ENCODE measurements around the gene FAM118B. TPM values are rescaled to one million over a fixed set of nuclear protein-coding genes. Genes with fewer than 3 reads are reported as not detected.

The FAM118B gene
- total RNA-seq, 2 donors from 2014 or later, result 40.1 to 40.8 TPM

DNA sequence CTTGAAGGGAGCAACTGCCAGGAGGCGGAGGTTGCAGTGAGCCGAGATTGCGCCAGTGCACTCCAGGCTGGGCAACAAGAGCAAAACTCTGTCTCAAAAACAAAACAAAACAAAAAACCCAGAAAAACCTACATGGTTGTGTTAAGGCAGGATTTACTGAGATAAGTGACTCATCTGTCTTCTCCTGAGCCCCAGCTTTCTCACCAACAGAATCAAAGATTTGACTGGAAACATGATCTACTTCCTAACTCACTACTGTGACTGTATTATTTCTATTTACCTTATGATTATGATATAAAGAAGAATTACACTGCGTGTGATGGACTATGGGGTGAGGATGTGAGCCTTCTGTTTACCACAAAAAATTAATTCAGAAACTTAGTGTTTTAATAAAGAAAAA is 21.8 kb downstream of the FAM118B start:
- Mint-ChIP-seq H3K9me3 (no peaks in the 10 kb centered on the region), H3K36me3 (ENCODE audit: low read depth) (peaks cover 33% of the 10 kb centered on the region), H3K4me1 (peaks cover 2% of the 10 kb centered on the region), H3K27me3 (ENCODE audit: insufficient read depth) (no peaks in the 10 kb centered on the region), H3K4me3 (no peak overlapping the region), H3K27ac (no peak overlapping the region)
- no peak for DNase-seq
- no peaks in the 10 kb centered on the region for H3K4me1 ChIP-seq (ENCODE audit: control insufficient read depth, insufficient read depth, low read length)
- peaks cover 32% of the 10 kb centered on the region for H3K36me3 ChIP-seq (ENCODE audit: control insufficient read depth, insufficient read depth, low read length)
- H3K4me3 ChIP-seq (ENCODE audit: low read length), result no peak overlapping the region
- no peak overlapping the region for H3K27ac ChIP-seq (ENCODE audit: low read depth, low read length)
- WGBS, 2 experiments (ENCODE audit: insufficient coverage in 1 of 2, insufficient read length in 1 of 2), result 97% methylated on average over 3 of the region's 4 CpGs; no CpG with 5 or more reads in 1 of the 2 experiments
- no peaks in the 10 kb centered on the region for H3K9me3 ChIP-seq (ENCODE audit: control insufficient read depth, low read length)
- no peaks in the 10 kb centered on the region for H3K27me3 ChIP-seq (ENCODE audit: control insufficient read depth, insufficient read depth, low read length, poor library complexity, severe bottlenecking)
- TF ChIP-seq CTCF (conservative IDR thresholded peaks at IDR 0.05), result no peak
- H3K9ac ChIP-seq (ENCODE audit: extremely low read depth, low read length, poor library complexity, severe bottlenecking), result no peak overlapping the region

- 80 to 88% methylated on average over 1 to 2 of the region's 2 CpGs for WGBS, 2 experiments (ENCODE audit: insufficient coverage in 1 of 2, insufficient read length in 1 of 2)
- Mint-ChIP-seq H3K27me3 (ENCODE audit: insufficient read depth) (no peaks in the 10 kb centered on the region), H3K4me3 (no peak overlapping the region), H3K36me3 (ENCODE audit: low read depth) (peaks cover 69% of the 10 kb centered on the region), H3K9me3 (no peaks in the 10 kb centered on the region), H3K27ac (no peak overlapping the region), H3K4me1 (no peaks in the 10 kb centered on the region)
- H3K4me3 ChIP-seq (ENCODE audit: low read length), result no peak overlapping the region
- no peak for TF ChIP-seq CTCF (conservative IDR thresholded peaks at IDR 0.05)
- H3K4me1 ChIP-seq (ENCODE audit: control insufficient read depth, insufficient read depth, low read length), result no peaks in the 10 kb centered on the region
- no peaks in the 10 kb centered on the region for H3K9me3 ChIP-seq (ENCODE audit: control insufficient read depth, low read length)
- DNase-seq, result no peak
- peaks cover 60% of the 10 kb centered on the region for H3K36me3 ChIP-seq (ENCODE audit: control insufficient read depth, insufficient read depth, low read length)
- H3K9ac ChIP-seq (ENCODE audit: extremely low read depth, low read length, poor library complexity, severe bottlenecking), result no peak overlapping the region
- H3K27ac ChIP-seq (ENCODE audit: low read depth, low read length), result no peak overlapping the region
- H3K27me3 ChIP-seq (ENCODE audit: control insufficient read depth, insufficient read depth, low read length, poor library complexity, severe bottlenecking), result no peaks in the 10 kb centered on the region
Measured at GRCh38 chr11:126246636-126247035, 35.1 kb downstream of the FAM118B start.

GRCh38 chr11:126253265-126253664 is 41.7 kb downstream of the FAM118B start:
- Histone ChIP-seq H3K9me3 (ENCODE audit: control insufficient read depth, low read length) (no peaks in the 10 kb centered on the region), H3K27ac (ENCODE audit: low read depth, low read length) (no peak overlapping the region), H3K9ac (ENCODE audit: extremely low read depth, low read length, poor library complexity, severe bottlenecking) (no peak overlapping the region), H3K27me3 (ENCODE audit: control insufficient read depth, insufficient read depth, low read length, poor library complexity, severe bottlenecking) (no peaks in the 10 kb centered on the region), H3K36me3 (ENCODE audit: control insufficient read depth, insufficient read depth, low read length) (peaks cover 63% of the 10 kb centered on the region), H3K4me3 (ENCODE audit: low read length) (no peak overlapping the region), H3K4me1 (ENCODE audit: control insufficient read depth, insufficient read depth, low read length) (no peaks in the 10 kb centered on the region)
- Mint-ChIP-seq H3K27ac (no peak overlapping the region), H3K36me3 (ENCODE audit: low read depth) (peaks cover 73% of the 10 kb centered on the region), H3K9me3 (no peaks in the 10 kb centered on the region), H3K4me1 (no peaks in the 10 kb centered on the region), H3K27me3 (ENCODE audit: insufficient read depth) (no peaks in the 10 kb centered on the region), H3K4me3 (no peak overlapping the region)
- DNase-seq, result no peak
- 87 to 93% methylated on average over 2 to 4 of the region's 4 CpGs for WGBS, 2 experiments (ENCODE audit: insufficient coverage in 1 of 2, insufficient read length in 1 of 2)
- no peak for TF ChIP-seq CTCF (conservative IDR thresholded peaks at IDR 0.05)
